ENCODE data around the gene PRTFDC1.

The PRTFDC1 gene

DNA sequence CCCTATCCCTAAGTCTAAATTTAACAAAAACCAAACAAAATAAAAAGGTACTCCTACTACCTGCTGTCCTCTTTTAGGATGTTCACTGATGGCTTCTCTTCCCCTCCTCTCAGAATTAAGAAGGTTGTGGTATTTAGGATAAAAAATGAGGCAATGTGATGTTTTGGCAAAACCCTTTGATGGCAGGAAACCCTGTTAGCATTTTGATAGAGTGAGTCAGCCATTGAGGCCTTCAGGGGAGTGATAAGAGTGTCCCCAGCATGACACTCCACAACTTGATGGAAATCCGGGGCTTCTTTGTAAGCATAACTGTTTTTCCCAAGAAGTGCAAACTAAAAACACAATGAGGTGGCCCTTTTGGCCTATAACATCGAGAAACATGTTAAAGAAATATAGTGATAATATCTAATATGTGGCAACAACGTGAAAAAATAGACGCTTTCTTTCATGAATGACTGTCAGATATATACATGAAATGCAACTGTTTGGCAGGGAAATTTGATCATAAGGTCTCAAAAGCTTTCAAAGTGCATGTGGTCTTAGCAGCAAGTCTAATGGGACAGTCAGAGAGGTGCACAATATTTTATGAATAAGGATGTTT is 55.0 kb downstream of the PRTFDC1 start:
- Histone ChIP-seq H3K9ac (ENCODE audit: low read depth, low read length) (no peak overlapping the region), H3K36me3 (ENCODE audit: insufficient read depth, low read depth, low read length) (no peaks in the 10 kb centered on the region)

DNA sequence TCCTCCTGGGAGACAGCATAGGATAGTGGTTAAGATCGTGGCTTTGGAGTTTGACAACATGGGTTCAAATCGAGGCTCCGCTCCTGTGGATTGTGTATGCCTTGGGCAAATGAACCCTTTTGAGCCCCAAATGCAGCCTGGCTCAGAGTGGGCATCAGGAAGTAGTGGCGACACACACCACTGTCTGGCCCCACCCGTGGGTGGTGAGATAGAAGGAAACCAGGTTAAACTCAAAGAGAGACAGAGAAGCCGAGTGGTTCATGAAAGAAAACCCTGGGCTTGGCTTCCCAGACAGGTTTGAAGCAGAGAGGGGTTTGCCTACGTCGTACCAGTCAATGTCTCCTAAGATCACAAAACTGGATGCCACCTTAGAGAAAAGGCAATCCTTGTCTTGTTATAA is 57.7 kb downstream of the PRTFDC1 start:
- Histone ChIP-seq H3K36me3 (ENCODE audit: insufficient read depth, low read depth, low read length) (no peaks in the 10 kb centered on the region), H3K4me1 (ENCODE audit: insufficient read depth, low read length) (peaks cover 7% of the 10 kb centered on the region; the same call in 1 of the 2 replicates)

More for the DNA sequence above, 55.0 kb downstream of the PRTFDC1 start:
- Histone ChIP-seq H3K4me1 (ENCODE audit: insufficient read depth, low read length) (peaks cover 7% of the 10 kb centered on the region; the same call in 1 of the 2 replicates), H3K27ac (ENCODE audit: low read length) (no peak overlapping the region), H3K9me3 (ENCODE audit: insufficient read depth, low read depth, low read length) (no peaks in the 10 kb centered on the region), H3K4me3 (ENCODE audit: low read length) (no peak overlapping the region), H3K27me3 (ENCODE audit: insufficient read depth, low read length) (no peaks in the 10 kb centered on the region)

GRCh38 chr10:24894309-24894708 is 58.1 kb downstream of the PRTFDC1 start:
- Histone ChIP-seq H3K36me3 (ENCODE audit: insufficient read depth, low read depth, low read length) (no peaks in the 10 kb centered on the region), H3K27me3 (ENCODE audit: insufficient read depth, low read length) (no peaks in the 10 kb centered on the region), H3K4me1 (ENCODE audit: insufficient read depth, low read length) (peaks cover 7% of the 10 kb centered on the region; the same call in 1 of the 2 replicates), H3K27ac (ENCODE audit: low read length) (no peak overlapping the region), H3K9me3 (ENCODE audit: insufficient read depth, low read depth, low read length) (no peaks in the 10 kb centered on the region), H3K9ac (ENCODE audit: low read depth, low read length) (no peak overlapping the region), H3K4me3 (ENCODE audit: low read length) (no peak overlapping the region)

More for the DNA sequence above, 57.7 kb downstream of the PRTFDC1 start:
- Histone ChIP-seq H3K27me3 (ENCODE audit: insufficient read depth, low read length) (no peaks in the 10 kb centered on the region), H3K4me3 (ENCODE audit: low read length) (no peak overlapping the region), H3K9me3 (ENCODE audit: insufficient read depth, low read depth, low read length) (no peaks in the 10 kb centered on the region), H3K27ac (ENCODE audit: low read length) (no peak overlapping the region), H3K9ac (ENCODE audit: low read depth, low read length) (no peak overlapping the region)

- H3K4me1 ChIP-seq (ENCODE audit: insufficient read depth, low read length) = peaks cover 7% of the 10 kb centered on the region; the same call in 1 of the 2 replicates
- no peaks in the 10 kb centered on the region for H3K36me3 ChIP-seq (ENCODE audit: insufficient read depth, low read depth, low read length)
Observed at GRCh38 chr10:24893127-24893526, 59.3 kb downstream of the PRTFDC1 start.

GRCh38 chr10:24891823-24892222 is 60.6 kb downstream of the PRTFDC1 start:
- Histone ChIP-seq H3K9ac (ENCODE audit: low read depth, low read length) (no peak overlapping the region), H3K36me3 (ENCODE audit: insufficient read depth, low read depth, low read length) (no peaks in the 10 kb centered on the region), H3K27me3 (ENCODE audit: insufficient read depth, low read length) (no peaks in the 10 kb centered on the region), H3K27ac (ENCODE audit: low read length) (no peak overlapping the region), H3K4me3 (ENCODE audit: low read length) (no peak overlapping the region), H3K9me3 (ENCODE audit: insufficient read depth, low read depth, low read length) (no peaks in the 10 kb centered on the region), H3K4me1 (ENCODE audit: insufficient read depth, low read length) (no peaks in the 10 kb centered on the region)

More at GRCh38 chr10:24893127-24893526, 59.3 kb downstream of the PRTFDC1 start:
- Histone ChIP-seq H3K9ac (ENCODE audit: low read depth, low read length) (no peak overlapping the region), H3K27me3 (ENCODE audit: insufficient read depth, low read length) (no peaks in the 10 kb centered on the region), H3K9me3 (ENCODE audit: insufficient read depth, low read depth, low read length) (no peaks in the 10 kb centered on the region), H3K27ac (ENCODE audit: low read length) (no peak overlapping the region), H3K4me3 (ENCODE audit: low read length) (no peak overlapping the region)

DNA sequence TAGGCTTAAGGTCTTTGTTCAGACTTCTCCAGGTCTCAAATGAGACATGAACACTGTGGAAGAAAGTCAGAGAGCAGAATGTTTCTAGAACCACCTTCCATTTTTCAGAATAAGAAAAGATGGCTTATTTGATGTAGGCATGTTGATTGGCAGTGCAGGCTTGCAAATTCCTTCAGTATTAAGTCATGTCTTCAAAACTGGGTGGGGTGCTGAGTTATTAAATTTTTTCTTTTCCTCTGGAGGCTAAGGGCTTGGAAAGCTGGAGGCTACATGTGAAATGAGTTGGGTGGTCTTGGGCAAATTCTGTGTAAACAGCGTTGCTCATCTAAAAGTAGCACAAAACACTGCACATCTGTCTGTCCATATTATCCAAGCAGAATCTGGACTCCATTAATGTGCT is 62.8 kb downstream of the PRTFDC1 start:
- Histone ChIP-seq H3K4me3 (ENCODE audit: low read length) (no peak overlapping the region), H3K9ac (ENCODE audit: low read depth, low read length) (no peak overlapping the region), H3K27ac (ENCODE audit: low read length) (no peak overlapping the region), H3K27me3 (ENCODE audit: insufficient read depth, low read length) (no peaks in the 10 kb centered on the region), H3K4me1 (ENCODE audit: insufficient read depth, low read length) (no peaks in the 10 kb centered on the region), H3K36me3 (ENCODE audit: insufficient read depth, low read depth, low read length) (no peaks in the 10 kb centered on the region), H3K9me3 (ENCODE audit: insufficient read depth, low read depth, low read length) (no peaks in the 10 kb centered on the region)

GRCh38 chr10:24887855-24888231 is 64.6 kb downstream of the PRTFDC1 start:
- Histone ChIP-seq H3K27ac (ENCODE audit: low read length) (no peak overlapping the region), H3K9me3 (ENCODE audit: insufficient read depth, low read depth, low read length) (no peaks in the 10 kb centered on the region), H3K27me3 (ENCODE audit: insufficient read depth, low read length) (no peaks in the 10 kb centered on the region), H3K9ac (ENCODE audit: low read depth, low read length) (no peak overlapping the region), H3K4me1 (ENCODE audit: insufficient read depth, low read length) (peaks cover 3% of the 10 kb centered on the region; the same call in 1 of the 2 replicates), H3K36me3 (ENCODE audit: insufficient read depth, low read depth, low read length) (no peaks in the 10 kb centered on the region), H3K4me3 (ENCODE audit: low read length) (no peak overlapping the region)

- H3K27ac ChIP-seq (ENCODE audit: low read length) = no peak overlapping the region
- H3K9me3 ChIP-seq (ENCODE audit: insufficient read depth, low read depth, low read length) = no peaks in the 10 kb centered on the region
- H3K36me3 ChIP-seq (ENCODE audit: insufficient read depth, low read depth, low read length) = no peaks in the 10 kb centered on the region
- no peak overlapping the region for H3K4me3 ChIP-seq (ENCODE audit: low read length)
- H3K9ac ChIP-seq (ENCODE audit: low read depth, low read length) = no peak overlapping the region
- H3K4me1 ChIP-seq (ENCODE audit: insufficient read depth, low read length) = peaks cover 3% of the 10 kb centered on the region; the same call in 1 of the 2 replicates
- no peaks in the 10 kb centered on the region for H3K27me3 ChIP-seq (ENCODE audit: insufficient read depth, low read length)
Observed at GRCh38 chr10:24886290-24886680, 66.1 kb downstream of the PRTFDC1 start.

- Histone ChIP-seq H3K36me3 (ENCODE audit: insufficient read depth, low read depth, low read length) (no peaks in the 10 kb centered on the region), H3K27me3 (ENCODE audit: insufficient read depth, low read length) (no peaks in the 10 kb centered on the region), H3K27ac (ENCODE audit: low read length) (no peak overlapping the region), H3K9ac (ENCODE audit: low read depth, low read length) (no peak overlapping the region), H3K4me1 (ENCODE audit: insufficient read depth, low read length) (peaks cover 3% of the 10 kb centered on the region; the same call in 1 of the 2 replicates), H3K9me3 (ENCODE audit: insufficient read depth, low read depth, low read length) (no peaks in the 10 kb centered on the region), H3K4me3 (ENCODE audit: low read length) (no peak overlapping the region)
Observed at GRCh38 chr10:24885551-24886289, 66.7 kb downstream of the PRTFDC1 start.

GRCh38 chr10:24884793-24885192 is 67.6 kb downstream of the PRTFDC1 start:
- Histone ChIP-seq H3K9me3 (ENCODE audit: insufficient read depth, low read depth, low read length) (no peaks in the 10 kb centered on the region), H3K4me3 (ENCODE audit: low read length) (no peak overlapping the region), H3K27me3 (ENCODE audit: insufficient read depth, low read length) (no peaks in the 10 kb centered on the region), H3K9ac (ENCODE audit: low read depth, low read length) (no peak overlapping the region), H3K27ac (ENCODE audit: low read length) (no peak overlapping the region), H3K36me3 (ENCODE audit: insufficient read depth, low read depth, low read length) (no peaks in the 10 kb centered on the region), H3K4me1 (ENCODE audit: insufficient read depth, low read length) (peaks cover 3% of the 10 kb centered on the region; the same call in 1 of the 2 replicates)

GRCh38 chr10:24884316-24884715 is 68.1 kb downstream of the PRTFDC1 start:
- H3K27ac ChIP-seq (ENCODE audit: low read length) = no peak overlapping the region
- no peak overlapping the region for H3K9ac ChIP-seq (ENCODE audit: low read depth, low read length)
- H3K27me3 ChIP-seq (ENCODE audit: insufficient read depth, low read length) = no peaks in the 10 kb centered on the region
- peaks cover 3% of the 10 kb centered on the region; the same call in 1 of the 2 replicates for H3K4me1 ChIP-seq (ENCODE audit: insufficient read depth, low read length)
- no peaks in the 10 kb centered on the region for H3K36me3 ChIP-seq (ENCODE audit: insufficient read depth, low read depth, low read length)
- H3K9me3 ChIP-seq (ENCODE audit: insufficient read depth, low read depth, low read length) = no peaks in the 10 kb centered on the region
- no peak overlapping the region for H3K4me3 ChIP-seq (ENCODE audit: low read length)

GRCh38 chr10:24883176-24883575 is 69.2 kb downstream of the PRTFDC1 start:
- no peaks in the 10 kb centered on the region for H3K9me3 ChIP-seq (ENCODE audit: insufficient read depth, low read depth, low read length)
- no peak overlapping the region for H3K27ac ChIP-seq (ENCODE audit: low read length)
- H3K4me3 ChIP-seq (ENCODE audit: low read length) = no peak overlapping the region
- no peak overlapping the region for H3K9ac ChIP-seq (ENCODE audit: low read depth, low read length)
- H3K4me1 ChIP-seq (ENCODE audit: insufficient read depth, low read length) = peaks cover 3% of the 10 kb centered on the region; the same call in 1 of the 2 replicates
- no peaks in the 10 kb centered on the region for H3K36me3 ChIP-seq (ENCODE audit: insufficient read depth, low read depth, low read length)
- H3K27me3 ChIP-seq (ENCODE audit: insufficient read depth, low read length) = no peaks in the 10 kb centered on the region
